HG03442 (cell line): ENCODE data around the gene ATP8B1.
A peak's percentile ranks its signal among the peaks of the same experiment; 100 is the strongest.
"Not testable (repeated sequence)": the region's sequence is repeated elsewhere in the genome, so short reads cannot be mapped to it uniquely, and the experiment has no call there.

Experiments used
- ATAC-seq: cut with Tn5 transposase; IDR thresholded peaks from one replicate; pipeline ENCODE4 v1.9.1; 2021; ENCODE audit warnings: mild to moderate bottlenecking, moderate library complexity; ENCODE audit not compliant: unreplicated experiment

Gene ATP8B1

GRCh38 chr18:57803103-57803969, at the start of gene ATP8B1:
Gene ATP8B1 (minus strand): TSS chr18:57803315. CDS start chr18:57731807, 71,508 bp downstream.
- ATAC-seq, result peak; percentile 44

GRCh38 chr18:57850063-57850462, 46.9 kb upstream of the ATP8B1 start:
- ATAC-seq, result no peak

GRCh38 chr18:57848374-57848773, 45.3 kb upstream of the ATP8B1 start:
- not testable (repeated sequence) for ATAC-seq

- ATAC-seq, result not testable (repeated sequence)
Measured at GRCh38 chr18:57847431-57847830, 44.3 kb upstream of the ATP8B1 start.

GRCh38 chr18:57846258-57846657, 43.1 kb upstream of the ATP8B1 start:
- ATAC-seq, result no peak

GRCh38 chr18:57845605-57846074, 42.5 kb upstream of the ATP8B1 start:
- ATAC-seq, result no peak

- no peak for ATAC-seq
Measured at GRCh38 chr18:57844319-57844718, 41.2 kb upstream of the ATP8B1 start.

- ATAC-seq, result no peak
Measured at GRCh38 chr18:57843386-57843785, 40.3 kb upstream of the ATP8B1 start.

- ATAC-seq, result peak; percentile 48
Measured at GRCh38 chr18:57841568-57841967, 38.5 kb upstream of the ATP8B1 start.

GRCh38 chr18:57839942-57840381, 36.8 kb upstream of the ATP8B1 start:
- ATAC-seq, result no peak

- peak; percentile 80 for ATAC-seq
Measured at GRCh38 chr18:57837917-57838548, 34.9 kb upstream of the ATP8B1 start.

- no peak for ATAC-seq
Measured at GRCh38 chr18:57836557-57836956, 33.4 kb upstream of the ATP8B1 start.

GRCh38 chr18:57835904-57836303, 32.8 kb upstream of the ATP8B1 start:
- no peak for ATAC-seq

GRCh38 chr18:57834616-57835015, 31.5 kb upstream of the ATP8B1 start:
- no peak for ATAC-seq

- peak; percentile 33 for ATAC-seq
Measured at GRCh38 chr18:57833441-57834101, 30.5 kb upstream of the ATP8B1 start.

- ATAC-seq, result no peak
Measured at GRCh38 chr18:57832730-57833129, 29.6 kb upstream of the ATP8B1 start.

- ATAC-seq, result no peak
Measured at GRCh38 chr18:57831597-57832377, 28.7 kb upstream of the ATP8B1 start.

GRCh38 chr18:57827646-57828045, 24.5 kb upstream of the ATP8B1 start:
- no peak for ATAC-seq

- ATAC-seq, result no peak
Measured at GRCh38 chr18:57826252-57826651, 23.1 kb upstream of the ATP8B1 start.

GRCh38 chr18:57820583-57820982, 17.5 kb upstream of the ATP8B1 start:
- not testable (repeated sequence) for ATAC-seq
